GM15510 (cell line): Measurements from ENCODE around the gene CASP2.

Experiments used
- POLR2A ChIP-seq: IDR thresholded peaks from 3 replicates; pipeline ENCODE4 v1.6.1; 2011; ENCODE audit warnings: borderline replicate concordance; ENCODE audit not compliant: insufficient read length; ENCODE audit errors: extremely low read depth

The CASP2 gene

GRCh38 chr7:143327903-143328302 is 39.8 kb downstream of the CASP2 start:
- no peak for TF ChIP-seq POLR2A

- no peak for TF ChIP-seq POLR2A
These were observed 41.5 kb downstream of the CASP2 start for GRCh38 chr7:143329471-143330170.

DNA sequence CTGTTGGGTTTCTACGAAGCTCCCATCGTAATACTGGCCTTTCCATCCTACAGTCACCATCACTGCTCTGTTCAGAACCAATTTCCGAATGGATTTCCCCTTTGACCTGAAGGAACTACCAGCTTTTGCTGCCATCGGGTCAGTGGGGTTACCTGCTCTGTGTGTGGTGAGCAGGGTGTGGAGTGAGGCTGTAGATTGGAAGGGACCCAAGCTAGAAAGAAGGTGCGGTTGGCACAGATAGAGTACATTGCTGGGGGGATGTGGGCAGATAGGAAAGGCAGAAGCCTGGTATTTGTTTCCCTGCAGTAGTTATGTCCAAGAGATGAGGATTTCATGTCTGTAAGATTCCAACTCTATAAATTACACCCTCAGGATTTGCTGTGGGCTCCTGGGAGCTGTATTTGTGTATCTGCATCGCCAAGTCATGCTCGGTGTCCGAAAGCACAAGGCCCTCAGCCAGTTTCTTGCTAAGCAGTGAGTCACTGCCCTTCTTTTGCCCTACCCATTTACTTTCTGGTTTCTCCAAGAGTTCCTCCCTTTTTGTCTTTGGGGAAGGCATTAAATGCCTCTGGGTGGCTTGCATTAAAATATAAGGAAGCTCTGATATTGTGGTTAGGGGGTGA is 43.1 kb downstream of the CASP2 start:
- TF ChIP-seq POLR2A: no peak

- TF ChIP-seq POLR2A: no peak
These were observed 46.1 kb downstream of the CASP2 start for GRCh38 chr7:143334244-143334643.

- no peak for TF ChIP-seq POLR2A
These were observed 49.1 kb downstream of the CASP2 start for GRCh38 chr7:143337216-143337615.

DNA sequence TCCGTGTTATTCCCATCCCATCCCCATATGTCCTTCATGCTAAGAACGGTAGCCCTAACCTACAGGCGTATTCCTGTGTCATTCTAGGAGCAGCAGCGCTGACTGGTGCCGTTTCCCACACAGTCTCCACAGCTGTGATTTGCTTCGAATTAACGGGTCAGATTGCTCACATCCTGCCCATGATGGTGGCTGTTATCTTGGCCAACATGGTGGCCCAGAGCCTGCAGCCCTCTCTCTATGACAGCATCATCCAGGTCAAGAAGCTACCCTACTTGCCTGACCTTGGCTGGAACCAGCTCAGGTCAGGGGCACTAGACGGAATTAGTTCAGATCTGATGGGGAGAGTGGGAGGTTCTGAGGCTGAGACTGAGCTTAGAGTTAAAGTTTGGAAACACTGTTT is 53.7 kb downstream of the CASP2 start:
- no peak for TF ChIP-seq POLR2A

GRCh38 chr7:143343596-143343995 is 55.4 kb downstream of the CASP2 start:
- TF ChIP-seq POLR2A: no peak

GRCh38 chr7:143345428-143345900 is 57.3 kb downstream of the CASP2 start:
- TF ChIP-seq POLR2A: no peak

DNA sequence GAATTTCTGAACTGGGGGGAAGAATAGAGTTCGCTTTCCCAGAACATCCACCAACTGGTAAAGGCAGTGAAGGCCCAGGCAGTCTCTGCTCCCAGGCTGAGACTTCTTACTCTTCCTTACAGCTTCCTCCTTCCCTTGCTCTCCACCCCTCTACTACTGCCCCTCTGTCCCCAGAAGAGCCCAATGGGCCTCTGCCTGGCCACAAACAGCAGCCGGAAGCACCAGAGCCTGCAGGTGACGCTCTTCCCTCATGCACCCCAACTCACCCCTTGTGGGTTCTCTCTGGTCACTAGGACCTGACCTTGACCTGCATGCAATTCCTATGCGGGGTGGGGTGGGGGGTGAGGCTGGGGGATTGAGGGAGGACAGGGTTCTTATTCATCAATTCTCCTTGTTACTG is 57.9 kb downstream of the CASP2 start:
- no peak for TF ChIP-seq POLR2A

DNA sequence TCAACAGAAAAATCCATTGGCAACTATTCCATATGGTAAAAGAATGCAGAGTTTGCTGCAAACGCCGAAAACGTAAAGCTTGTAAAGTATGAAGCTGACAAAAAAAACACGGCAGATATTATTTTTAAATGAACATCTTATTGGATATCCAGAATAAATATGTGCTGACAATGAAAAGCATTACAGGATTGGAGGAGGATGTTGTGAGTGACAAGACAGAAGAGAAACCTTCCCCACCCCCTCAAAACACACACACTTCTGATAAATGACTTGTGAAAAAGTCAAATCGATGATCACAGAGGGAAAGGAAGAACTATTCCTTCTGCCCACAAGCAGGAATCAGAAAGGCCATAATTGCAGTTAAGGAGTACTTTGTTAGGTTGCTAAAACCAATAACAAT is 59.8 kb downstream of the CASP2 start:
- TF ChIP-seq POLR2A: no peak

GRCh38 chr7:143351060-143351459 is 62.9 kb downstream of the CASP2 start:
- TF ChIP-seq POLR2A: no peak

- no peak for TF ChIP-seq POLR2A
These were observed 63.4 kb downstream of the CASP2 start for GRCh38 chr7:143351574-143351973.

- TF ChIP-seq POLR2A: no peak
These were observed 64.4 kb downstream of the CASP2 start for GRCh38 chr7:143352531-143353002.

DNA sequence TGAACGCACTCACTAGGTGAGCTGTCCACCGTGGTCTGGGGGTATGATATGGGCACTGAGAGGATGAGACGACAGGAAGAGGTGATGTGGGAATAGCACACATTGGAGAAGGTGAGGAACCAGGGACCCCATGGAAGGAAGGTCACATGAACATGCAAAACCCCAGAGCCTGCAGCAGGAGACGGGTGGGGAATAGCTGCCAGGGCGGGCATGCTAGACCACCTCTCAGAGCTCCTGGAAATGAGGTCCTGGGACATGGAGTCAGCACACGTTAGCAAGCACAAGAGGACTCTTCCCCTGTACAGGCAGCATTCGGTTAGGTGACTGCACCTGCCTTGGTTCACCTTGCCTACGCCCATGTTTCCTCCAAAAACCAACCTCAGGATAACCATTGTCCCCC is 66.2 kb downstream of the CASP2 start:
- TF ChIP-seq POLR2A: no peak

- TF ChIP-seq POLR2A: no peak
These were observed 66.8 kb downstream of the CASP2 start for GRCh38 chr7:143354965-143355364.
